Measurements from ENCODE around the gene INTS13.
"Not testable (repeated sequence)": the region's sequence is repeated elsewhere in the genome, so short reads cannot be mapped to it uniquely, and the experiment has no call there.

The INTS13 gene

GRCh38 chr12:26867080-26867479 lies 70.7 kb downstream of the INTS13 start:
- DNase-seq (ENCODE audit: low read depth): no peak
- TF ChIP-seq CTCF (IDR thresholded peaks at IDR 0.05; ENCODE audit: control insufficient read depth, insufficient read depth, low read depth, low read length, missing control alignments): no peak
- no peak overlapping the region for H3K4me3 ChIP-seq (ENCODE audit: control insufficient read depth, low read depth, low read length)

DNA sequence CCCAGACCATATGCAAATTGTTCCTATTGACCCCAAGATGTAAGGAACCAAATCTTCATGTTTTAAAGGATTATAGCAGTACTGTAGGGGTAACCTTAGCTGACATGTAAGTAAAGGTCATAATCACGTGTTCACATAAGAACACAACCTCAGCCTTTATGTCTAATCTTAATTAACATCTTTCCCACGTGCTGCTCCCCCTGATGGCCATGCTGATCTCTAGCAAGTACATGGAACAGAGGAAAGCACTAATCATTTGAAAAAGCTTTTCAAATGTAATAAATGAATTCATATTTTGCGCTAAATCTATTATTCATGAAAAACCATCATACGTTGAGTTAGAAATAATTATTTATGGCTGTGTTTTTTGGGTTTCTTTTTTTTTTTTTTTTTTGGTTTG lies 74.3 kb downstream of the INTS13 start:
- peak; percentile 23 for TF ChIP-seq CTCF (IDR thresholded peaks at IDR 0.05; ENCODE audit: control insufficient read depth, insufficient read depth, low read depth, low read length, missing control alignments)
- no peak for DNase-seq (ENCODE audit: low read depth)
- no peak overlapping the region for H3K4me3 ChIP-seq (ENCODE audit: control insufficient read depth, low read depth, low read length)

GRCh38 chr12:26862787-26863186 lies 75.0 kb downstream of the INTS13 start:
- H3K4me3 ChIP-seq (ENCODE audit: control insufficient read depth, low read depth, low read length); DNase-seq (ENCODE audit: low read depth): not testable (repeated sequence)

DNA sequence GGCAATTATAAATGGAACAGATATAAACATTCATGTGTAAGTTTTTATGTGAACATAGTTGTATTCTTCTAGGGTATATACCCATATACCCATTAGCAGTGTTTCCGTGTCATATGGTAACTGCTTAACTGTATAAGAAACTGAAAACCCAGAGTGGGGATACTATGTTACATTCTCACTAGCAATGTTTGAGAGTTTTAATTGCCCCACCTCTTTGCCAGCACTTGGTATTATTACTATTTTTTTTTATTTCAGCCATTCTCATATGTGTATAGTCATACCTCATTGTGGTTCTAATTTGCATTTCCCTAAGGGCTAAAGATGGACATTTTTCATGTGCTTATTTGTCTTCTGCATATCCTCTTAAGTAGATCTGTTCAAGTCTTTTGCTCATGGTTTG lies 76.1 kb downstream of the INTS13 start:
- TF ChIP-seq CTCF (IDR thresholded peaks at IDR 0.05; ENCODE audit: control insufficient read depth, insufficient read depth, low read depth, low read length, missing control alignments): no peak
- DNase-seq (ENCODE audit: low read depth): no peak
- H3K4me3 ChIP-seq (ENCODE audit: control insufficient read depth, low read depth, low read length): no peak overlapping the region

- no peak for DNase-seq (ENCODE audit: low read depth)
- no peak for TF ChIP-seq CTCF (IDR thresholded peaks at IDR 0.05; ENCODE audit: control insufficient read depth, insufficient read depth, low read depth, low read length, missing control alignments)
- H3K4me3 ChIP-seq (ENCODE audit: control insufficient read depth, low read depth, low read length): no peak overlapping the region
Measured at GRCh38 chr12:26857465-26858176, 80.2 kb downstream of the INTS13 start.

DNA sequence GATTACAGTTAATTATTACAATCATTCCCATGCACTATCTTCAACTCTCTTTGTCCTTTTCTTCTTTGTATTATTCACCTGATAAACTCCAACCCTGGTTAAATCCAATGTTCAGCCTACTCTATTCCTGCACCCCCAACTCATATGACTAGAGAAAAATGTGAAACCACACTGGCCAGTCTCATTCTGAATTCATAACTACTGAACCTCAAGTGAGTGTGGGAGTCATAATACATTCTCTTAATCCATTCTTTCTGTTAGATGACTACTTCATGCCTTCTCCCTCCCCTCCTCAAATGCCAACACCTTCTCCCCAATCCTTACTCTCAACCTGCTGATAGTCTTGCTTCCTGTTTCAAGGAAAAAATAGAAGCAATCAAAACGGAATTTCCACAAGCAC lies 82.4 kb downstream of the INTS13 start:
- no peak overlapping the region for H3K4me3 ChIP-seq (ENCODE audit: control insufficient read depth, low read depth, low read length)
- no peak for TF ChIP-seq CTCF (IDR thresholded peaks at IDR 0.05; ENCODE audit: control insufficient read depth, insufficient read depth, low read depth, low read length, missing control alignments)
- DNase-seq (ENCODE audit: low read depth): no peak

All from AG09309 (cell line).